Suprapubic skin (tissue), 3 donors: ENCODE results near the gene RTN4R.

Experiments used
- EP300 ChIP-seq: sonication (generic); formaldehyde crosslinking; IDR thresholded peaks from one replicate; pipeline ENCODE4 v1.6.1; 2017; ENCODE audit warnings: antibody characterized with exemption
- POLR2A ChIP-seq, 2 donors: fragments of 450-650 bp; IDR thresholded peaks; one replicate each; pipeline ENCODE4 v1.6.1; 2017; ENCODE audit warnings: antibody characterized with exemption in 2 of 2, mild to moderate bottlenecking in 2 of 2, moderate library complexity in 2 of 2
- TF ChIP-seq, protein P1 (sequence below), 2 donors: fragments of 200-600 bp in 1 of 2; fragments of 450-650 bp in 1 of 2; sonication (generic) in 1 of 2; IDR thresholded peaks; one replicate each; pipeline ENCODE4 v1.5.1; 2016 to 2019; ENCODE audit warnings: antibody characterized with exemption in 2 of 2, mild to moderate bottlenecking in 1 of 2, moderate library complexity in 1 of 2

DNA sequence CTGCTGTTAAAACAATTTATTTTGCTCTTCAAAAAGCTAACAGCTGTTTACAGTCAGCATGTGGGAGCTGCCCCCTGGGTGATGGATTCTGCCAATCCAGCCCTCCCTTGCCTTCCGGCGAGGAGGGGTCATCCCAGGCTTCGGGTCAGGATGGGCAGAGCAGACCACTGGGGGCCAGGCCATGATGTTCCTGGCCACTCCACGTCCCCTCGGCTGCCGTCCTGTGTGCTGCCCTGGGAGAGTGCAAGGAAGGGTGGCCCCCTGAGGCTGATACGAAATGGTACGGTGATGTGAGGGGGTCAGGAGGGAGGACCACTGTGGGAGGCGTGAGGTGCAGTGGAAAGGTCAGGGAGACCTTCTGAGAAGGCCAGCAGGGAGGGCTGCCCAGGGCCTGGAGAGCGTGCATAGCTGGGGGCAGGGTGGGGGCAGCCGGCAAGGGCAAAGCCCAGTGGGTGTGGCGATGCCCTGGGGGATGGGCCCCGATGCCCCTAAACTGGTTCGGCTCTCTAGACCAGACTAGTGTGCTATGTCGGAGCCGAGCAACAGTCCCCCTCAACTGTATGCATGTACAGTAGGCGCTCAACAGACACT, 41.3 kb downstream of the RTN4R start:
- TF ChIP-seq, protein P1, sequence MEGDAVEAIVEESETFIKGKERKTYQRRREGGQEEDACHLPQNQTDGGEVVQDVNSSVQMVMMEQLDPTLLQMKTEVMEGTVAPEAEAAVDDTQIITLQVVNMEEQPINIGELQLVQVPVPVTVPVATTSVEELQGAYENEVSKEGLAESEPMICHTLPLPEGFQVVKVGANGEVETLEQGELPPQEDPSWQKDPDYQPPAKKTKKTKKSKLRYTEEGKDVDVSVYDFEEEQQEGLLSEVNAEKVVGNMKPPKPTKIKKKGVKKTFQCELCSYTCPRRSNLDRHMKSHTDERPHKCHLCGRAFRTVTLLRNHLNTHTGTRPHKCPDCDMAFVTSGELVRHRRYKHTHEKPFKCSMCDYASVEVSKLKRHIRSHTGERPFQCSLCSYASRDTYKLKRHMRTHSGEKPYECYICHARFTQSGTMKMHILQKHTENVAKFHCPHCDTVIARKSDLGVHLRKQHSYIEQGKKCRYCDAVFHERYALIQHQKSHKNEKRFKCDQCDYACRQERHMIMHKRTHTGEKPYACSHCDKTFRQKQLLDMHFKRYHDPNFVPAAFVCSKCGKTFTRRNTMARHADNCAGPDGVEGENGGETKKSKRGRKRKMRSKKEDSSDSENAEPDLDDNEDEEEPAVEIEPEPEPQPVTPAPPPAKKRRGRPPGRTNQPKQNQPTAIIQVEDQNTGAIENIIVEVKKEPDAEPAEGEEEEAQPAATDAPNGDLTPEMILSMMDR (IDR thresholded peaks at IDR 0.05): no peak
- TF ChIP-seq EP300 (no peak), POLR2A (IDR thresholded peaks at IDR 0.05) (no peak)
